Ramos (cell line): ENCODE data around the gene ARL6IP5.

ENCODE experiments used
- in situ Hi-C: fragments of 300-500 bp; cut with MboI; formaldehyde crosslinking; loops from one replicate; pipeline ENCODE4 v1.14.3; 2022; ENCODE audit warnings: low sequenced_read_pairs; ENCODE audit not compliant: unreplicated experiment

Gene ARL6IP5, protein sequence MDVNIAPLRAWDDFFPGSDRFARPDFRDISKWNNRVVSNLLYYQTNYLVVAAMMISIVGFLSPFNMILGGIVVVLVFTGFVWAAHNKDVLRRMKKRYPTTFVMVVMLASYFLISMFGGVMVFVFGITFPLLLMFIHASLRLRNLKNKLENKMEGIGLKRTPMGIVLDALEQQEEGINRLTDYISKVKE

GRCh38 chr3:69084326-69085167 is at the start of gene ARL6IP5:
ARL6IP5 (plus strand) TSS chr3:69084937; CDS start chr3:69085048, 111 bp downstream.
- in situ Hi-C loops: no loop called here

GRCh38 chr3:69044608-69045007 is 40.1 kb upstream of the ARL6IP5 start:
- in situ Hi-C loops: no loop called here

GRCh38 chr3:69048990-69049389 is 35.7 kb upstream of the ARL6IP5 start:
- in situ Hi-C loops: no loop called here

GRCh38 chr3:69051756-69052471 is 32.8 kb upstream of the ARL6IP5 start, which contains the start of gene TMF1:
TMF1 (minus strand) TSS chr3:69052333; CDS start chr3:69052086, 247 bp downstream.
- in situ Hi-C loops: no loop called here

DNA sequence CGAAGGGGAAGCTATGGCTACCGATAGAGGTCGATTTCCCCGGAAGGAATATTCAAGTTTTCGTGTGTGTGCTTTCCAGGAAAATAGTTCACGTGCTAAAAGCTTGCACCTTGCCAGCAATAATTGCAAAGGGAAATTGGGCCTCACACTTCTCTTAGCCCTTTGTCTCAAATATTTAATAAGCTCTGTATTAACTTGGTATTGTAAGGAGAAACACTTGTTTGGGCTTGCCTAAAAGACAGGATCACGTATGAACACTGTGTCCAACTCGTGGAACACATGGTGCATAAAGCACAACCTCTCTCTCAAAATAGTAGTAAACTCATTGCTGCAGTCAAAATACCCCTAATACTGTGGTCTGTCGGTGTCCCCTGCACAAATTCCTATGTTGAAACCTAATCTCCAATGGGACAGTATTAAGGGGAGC is 32.3 kb upstream of the ARL6IP5 start:
- in situ Hi-C loops: no loop called here

- in situ Hi-C loops: no loop called here
These were observed 26.4 kb upstream of the ARL6IP5 start for GRCh38 chr3:69058180-69058946.

- in situ Hi-C loops: no loop called here
These were observed 25.9 kb upstream of the ARL6IP5 start for GRCh38 chr3:69058947-69059224.

DNA sequence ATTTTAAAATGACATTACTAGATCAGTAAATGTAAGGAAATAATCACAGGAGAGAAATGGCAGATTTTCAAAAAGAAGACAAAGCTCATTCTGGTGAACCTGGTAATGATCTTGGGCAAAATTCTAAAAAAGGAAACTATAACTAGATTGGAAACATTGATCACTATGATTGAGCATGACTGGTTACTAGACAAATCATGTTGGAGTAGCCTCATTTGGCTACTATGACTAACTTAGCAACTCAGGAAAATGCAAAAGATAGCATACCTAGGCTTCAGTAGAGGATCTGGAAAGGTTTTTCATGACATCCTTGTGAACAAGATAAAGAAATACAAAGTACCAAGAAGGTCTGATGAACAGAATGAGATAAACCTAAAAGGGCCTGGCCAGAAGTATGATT is 25.0 kb upstream of the ARL6IP5 start:
- in situ Hi-C loops: no loop called here

DNA sequence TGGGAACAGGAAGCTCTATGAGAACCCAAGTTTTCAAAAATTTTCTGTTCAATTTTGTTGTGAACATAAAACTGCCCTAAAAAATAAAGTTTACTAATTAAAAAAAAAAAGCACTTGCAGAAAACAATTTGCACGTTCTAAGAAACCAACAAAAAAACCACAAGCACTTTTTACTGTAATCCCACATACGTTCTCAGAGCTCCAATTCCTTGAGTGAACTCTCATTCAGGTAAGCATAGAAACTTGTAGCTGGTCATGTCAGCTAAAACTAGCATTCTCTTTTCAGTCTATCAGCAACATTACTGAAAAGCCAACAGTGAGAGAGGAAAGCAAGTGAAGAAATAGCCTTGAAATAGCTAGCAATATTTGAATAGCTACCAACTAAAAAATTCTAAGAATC is 21.1 kb upstream of the ARL6IP5 start:
- in situ Hi-C loops: no loop called here

- in situ Hi-C loops: no loop called here
These were observed 19.3 kb upstream of the ARL6IP5 start for GRCh38 chr3:69065318-69065964.

DNA sequence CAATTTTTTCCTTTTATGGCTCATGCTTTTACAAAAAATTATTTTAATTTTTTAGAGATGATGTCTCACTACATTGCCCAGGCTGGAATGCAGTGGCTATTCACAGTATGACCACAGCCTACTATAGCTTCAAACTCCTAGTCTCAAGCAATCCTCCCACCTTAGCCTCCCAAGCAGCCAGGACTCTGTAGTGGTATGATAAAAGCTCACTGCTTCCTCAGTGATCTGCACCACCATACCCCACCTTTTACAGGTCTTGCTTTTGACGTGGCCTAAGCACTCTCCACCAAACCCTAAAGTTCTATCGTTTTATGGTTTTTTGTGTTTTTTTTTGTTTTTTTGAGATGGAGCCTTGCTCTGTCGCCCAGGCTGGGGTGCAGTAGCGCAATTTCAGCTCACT is 18.6 kb upstream of the ARL6IP5 start:
- in situ Hi-C loops: no loop called here

DNA sequence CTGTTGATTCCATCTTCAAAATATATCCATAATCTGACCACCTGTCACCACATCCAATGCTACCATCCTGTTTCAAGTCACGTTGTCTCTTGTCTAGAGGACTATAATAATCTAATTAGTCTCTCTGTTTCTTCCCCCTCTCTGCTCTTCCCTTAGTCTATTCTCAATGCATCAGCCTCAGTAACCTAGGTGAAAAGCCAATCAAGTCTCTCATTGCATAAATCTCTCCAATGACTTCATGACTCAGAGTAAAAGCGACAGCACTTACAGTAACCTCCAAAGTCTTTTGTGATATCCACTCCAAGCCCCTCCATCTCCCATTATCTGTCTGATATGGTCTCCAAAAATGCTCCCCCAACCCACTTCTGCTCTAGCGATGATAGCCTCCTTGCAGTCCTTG is 11.8 kb upstream of the ARL6IP5 start:
- in situ Hi-C loops: no loop called here

- in situ Hi-C loops: no loop called here
These were observed 5.2 kb upstream of the ARL6IP5 start for GRCh38 chr3:69079269-69080159.

GRCh38 chr3:69080233-69080920 is 4.4 kb upstream of the ARL6IP5 start, which contains the start of gene UBA3:
UBA3 (minus strand) TSS chr3:69080365; CDS start chr3:69080353, 12 bp downstream.
- in situ Hi-C loops: no loop called here

DNA sequence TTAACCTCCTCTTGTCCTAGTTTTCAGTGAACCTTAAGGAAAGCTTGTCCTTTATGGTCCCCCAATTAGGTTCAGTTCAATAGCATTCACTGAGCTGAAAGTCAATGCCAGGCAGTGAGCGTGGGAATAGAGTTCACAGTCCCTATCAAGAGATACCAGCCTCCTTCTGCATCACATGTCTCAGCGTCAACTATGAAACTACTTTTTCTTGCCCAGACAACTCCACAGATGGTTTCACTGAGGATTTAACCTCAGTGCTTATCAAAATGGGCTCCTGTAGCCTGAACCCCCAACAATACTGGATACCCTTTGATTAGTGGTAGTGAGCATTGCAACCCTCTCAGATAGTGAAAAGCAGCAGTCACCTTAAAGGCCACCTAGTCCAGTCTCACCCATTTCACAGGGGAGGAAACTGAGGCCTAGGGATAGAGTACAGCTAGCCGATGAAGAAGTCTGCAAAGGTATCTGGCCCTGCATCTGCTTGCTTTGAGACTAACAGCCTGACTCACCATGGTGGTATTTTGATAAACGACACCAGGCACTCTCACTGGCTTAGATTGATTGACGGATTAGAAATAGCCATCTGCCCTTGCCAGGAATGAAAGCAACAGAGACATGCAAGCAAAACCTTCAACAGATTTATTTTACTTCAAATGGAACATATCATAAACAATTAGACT is 3.0 kb upstream of the ARL6IP5 start:
- in situ Hi-C loops: no loop called here

- in situ Hi-C loops: no loop called here
These were observed 2.4 kb upstream of the ARL6IP5 start for GRCh38 chr3:69082361-69082760.

DNA sequence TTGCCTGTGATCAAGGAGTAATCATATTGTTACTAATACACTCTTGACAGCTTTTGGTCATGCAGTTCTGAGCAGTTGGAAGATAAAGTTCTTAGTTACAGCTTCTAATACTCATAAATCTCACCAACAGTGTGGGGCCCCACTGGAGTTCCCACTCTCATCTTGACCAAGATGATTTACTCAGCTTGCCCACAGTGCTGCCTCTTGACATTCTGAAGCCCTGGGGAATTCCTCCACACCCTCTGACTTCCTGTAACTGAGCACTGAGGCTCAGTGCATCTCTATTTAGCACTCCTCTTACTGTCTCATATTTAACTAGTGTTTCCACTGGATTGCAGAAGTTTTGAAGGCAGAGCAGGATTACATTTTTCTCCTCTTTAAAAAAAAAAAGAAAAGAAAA is 1.9 kb upstream of the ARL6IP5 start:
- in situ Hi-C loops: no loop called here
